Measurements from ENCODE around the gene NACC2.

NACC2 gene, protein sequence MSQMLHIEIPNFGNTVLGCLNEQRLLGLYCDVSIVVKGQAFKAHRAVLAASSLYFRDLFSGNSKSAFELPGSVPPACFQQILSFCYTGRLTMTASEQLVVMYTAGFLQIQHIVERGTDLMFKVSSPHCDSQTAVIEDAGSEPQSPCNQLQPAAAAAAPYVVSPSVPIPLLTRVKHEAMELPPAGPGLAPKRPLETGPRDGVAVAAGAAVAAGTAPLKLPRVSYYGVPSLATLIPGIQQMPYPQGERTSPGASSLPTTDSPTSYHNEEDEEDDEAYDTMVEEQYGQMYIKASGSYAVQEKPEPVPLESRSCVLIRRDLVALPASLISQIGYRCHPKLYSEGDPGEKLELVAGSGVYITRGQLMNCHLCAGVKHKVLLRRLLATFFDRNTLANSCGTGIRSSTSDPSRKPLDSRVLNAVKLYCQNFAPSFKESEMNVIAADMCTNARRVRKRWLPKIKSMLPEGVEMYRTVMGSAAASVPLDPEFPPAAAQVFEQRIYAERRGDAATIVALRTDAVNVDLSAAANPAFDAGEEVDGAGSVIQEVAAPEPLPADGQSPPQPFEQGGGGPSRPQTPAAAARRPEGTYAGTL

DNA sequence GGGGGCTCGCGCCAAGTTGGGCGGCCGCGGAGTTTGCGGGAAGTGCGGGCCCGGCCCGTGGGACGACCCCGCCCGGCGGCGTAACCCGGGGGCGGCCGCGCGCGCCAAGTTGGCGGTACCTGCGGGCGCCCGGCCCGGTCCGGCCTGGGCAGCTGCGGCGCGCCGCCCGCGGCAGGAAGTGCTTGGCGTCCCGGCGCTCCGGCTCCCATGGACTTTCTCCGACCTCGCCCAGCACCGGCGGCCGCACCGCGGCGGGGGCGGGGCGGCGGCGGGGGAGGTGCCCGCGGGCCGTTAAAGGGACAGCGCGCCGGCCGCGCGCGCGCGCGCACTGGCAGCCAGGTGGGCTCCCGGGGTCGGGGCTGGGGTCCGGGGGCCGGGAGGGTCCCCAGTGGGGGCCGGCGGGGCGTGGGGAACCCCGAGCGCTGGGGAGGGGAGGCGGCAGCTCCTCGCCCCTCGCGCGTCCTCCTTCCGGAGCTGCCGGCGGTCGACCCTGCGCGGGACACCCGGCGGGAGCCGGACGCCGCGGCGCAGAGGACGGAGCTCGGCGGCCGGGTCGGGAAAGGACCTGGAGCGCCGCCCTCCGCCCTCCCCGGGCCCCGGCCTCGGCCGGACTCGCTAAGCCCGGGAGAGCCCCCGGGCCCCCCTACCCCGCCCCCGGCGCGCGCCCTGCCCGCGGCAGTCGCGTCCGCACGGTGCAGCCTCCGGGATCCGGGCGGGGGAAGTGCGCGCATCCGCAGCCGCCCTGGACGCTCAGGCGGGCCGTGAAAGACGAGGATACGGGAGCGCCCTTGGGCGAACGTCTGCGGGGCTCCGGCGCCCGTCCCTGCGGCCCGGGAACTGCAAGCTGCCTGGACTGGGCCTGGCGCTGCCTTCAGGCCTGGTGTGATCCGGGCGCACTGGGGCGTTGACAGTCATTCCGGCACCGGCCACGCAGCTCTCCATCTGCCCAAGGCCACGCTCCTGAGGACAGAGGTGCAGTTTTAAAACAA, at the start of gene NACC2:
TSS of gene NACC2 (minus strand) at position 220 of the 989 bp plus-strand sequence. CDS start 44,768 bp downstream, outside the sequence.
- no peak for DNase-seq (ENCODE audit: low read depth)

- DNase-seq (ENCODE audit: low read depth): no peak
Observed at GRCh38 chr9:136144450-136144849, 49.4 kb upstream of the NACC2 start.

DNA sequence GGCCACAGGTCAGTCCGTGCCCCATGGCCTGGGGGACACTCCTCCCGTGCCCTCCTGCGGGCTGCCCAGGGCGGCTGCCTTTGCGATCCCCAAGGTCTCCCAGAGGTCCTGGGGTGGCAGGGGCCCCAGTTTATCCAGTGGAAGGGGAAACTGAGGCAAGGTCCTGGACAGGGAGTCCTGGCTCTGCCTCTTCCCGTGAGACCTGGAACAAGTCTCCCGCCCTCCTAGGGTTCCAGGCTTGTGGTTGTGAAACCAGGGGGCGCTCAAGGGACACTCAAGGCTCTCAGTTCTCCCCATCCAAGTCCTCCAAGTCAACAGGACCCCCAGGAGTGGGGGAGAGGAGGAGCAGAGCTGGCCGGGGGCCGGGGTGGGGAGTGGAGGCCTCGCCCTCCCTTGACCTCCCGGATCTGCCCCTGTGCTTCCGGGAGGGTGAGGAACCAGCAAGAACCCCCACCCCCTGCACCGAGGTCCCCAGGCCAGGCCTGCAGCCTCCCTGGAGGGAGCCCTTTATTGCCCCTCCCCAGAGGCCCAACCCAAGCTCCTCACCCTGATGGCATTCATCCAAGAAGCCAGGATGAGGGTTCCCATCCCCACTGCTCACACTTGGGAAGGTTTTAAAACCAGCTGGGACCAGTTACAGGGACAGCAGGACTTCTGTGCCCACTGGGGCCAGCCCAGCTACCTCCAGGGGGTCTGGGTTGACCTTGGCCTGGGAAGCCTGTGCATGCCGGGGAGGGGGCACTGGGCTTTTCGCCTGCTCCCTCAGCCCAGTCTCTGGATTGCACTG, 48.3 kb upstream of the NACC2 start:
- DNase-seq (ENCODE audit: low read depth): no peak

DNA sequence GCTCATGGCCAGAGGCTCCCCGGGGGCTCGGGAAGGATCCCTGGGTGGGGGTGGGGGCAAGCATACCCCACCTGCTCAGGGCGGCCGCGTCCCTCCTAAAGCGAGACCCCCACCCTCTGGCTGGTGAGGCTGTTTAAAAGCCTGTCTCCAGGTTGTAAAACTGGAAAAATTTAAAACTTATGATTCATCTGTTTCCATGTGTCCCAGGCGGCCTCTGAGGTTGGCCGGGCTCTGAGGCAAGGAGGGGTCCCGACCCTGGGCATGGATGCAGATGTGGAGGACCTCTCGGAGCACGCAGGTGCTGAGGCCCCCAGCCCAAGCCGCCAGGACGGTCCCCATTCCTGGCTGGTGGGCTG, 47.7 kb upstream of the NACC2 start:
- DNase-seq (ENCODE audit: low read depth): no peak

DNA sequence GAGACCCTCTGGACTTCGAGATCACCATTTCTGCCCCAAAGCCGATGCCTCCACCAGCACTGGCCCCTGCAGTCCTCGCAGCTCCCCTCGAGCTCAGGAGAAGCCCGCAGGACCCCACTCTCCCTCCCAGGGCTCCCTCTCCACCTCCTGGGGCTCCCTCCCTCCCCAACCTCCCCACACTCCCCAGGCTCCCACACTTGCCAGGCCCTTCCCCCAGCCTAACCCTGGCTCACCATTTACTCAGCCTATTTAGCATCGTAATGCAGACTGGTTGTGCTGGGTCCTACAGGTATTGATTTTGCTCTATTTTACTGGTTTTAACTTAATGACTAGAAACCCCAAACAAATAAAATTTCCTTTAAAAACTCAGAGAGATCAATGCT, 47.3 kb upstream of the NACC2 start:
- no peak for DNase-seq (ENCODE audit: low read depth)

GRCh38 chr9:136141682-136142413, 46.8 kb upstream of the NACC2 start:
- no peak for DNase-seq (ENCODE audit: low read depth)

GRCh38 chr9:136140966-136141365, 45.9 kb upstream of the NACC2 start:
- no peak for DNase-seq (ENCODE audit: low read depth)

- DNase-seq (ENCODE audit: low read depth): no peak
Observed at GRCh38 chr9:136140046-136140445, 45.0 kb upstream of the NACC2 start.

DNA sequence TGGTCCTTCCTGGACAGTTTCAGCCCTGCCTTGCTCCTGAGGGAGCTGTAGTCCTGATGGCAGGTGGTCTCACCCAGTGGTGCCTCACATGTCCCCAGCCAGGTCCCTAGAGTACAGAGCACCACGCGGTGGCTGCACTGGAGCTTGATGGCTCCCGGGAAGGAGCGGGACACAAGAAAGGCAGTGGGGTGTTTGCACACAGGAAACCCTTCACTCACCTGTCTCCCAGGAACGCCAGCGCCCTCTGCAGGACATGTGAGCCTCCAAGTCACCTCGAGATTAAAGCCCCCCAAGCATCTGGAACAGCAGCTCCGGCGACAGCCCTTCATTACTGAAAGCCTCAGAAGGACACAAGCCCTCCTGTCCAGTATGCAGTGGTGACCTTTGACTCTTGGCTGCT, 43.5 kb upstream of the NACC2 start:
- DNase-seq (ENCODE audit: low read depth): peak; percentile 25

- no peak for DNase-seq (ENCODE audit: low read depth)
Observed at GRCh38 chr9:136137321-136138265, 42.5 kb upstream of the NACC2 start.

- no peak for DNase-seq (ENCODE audit: low read depth)
Observed at GRCh38 chr9:136136127-136136925, 41.2 kb upstream of the NACC2 start.

DNA sequence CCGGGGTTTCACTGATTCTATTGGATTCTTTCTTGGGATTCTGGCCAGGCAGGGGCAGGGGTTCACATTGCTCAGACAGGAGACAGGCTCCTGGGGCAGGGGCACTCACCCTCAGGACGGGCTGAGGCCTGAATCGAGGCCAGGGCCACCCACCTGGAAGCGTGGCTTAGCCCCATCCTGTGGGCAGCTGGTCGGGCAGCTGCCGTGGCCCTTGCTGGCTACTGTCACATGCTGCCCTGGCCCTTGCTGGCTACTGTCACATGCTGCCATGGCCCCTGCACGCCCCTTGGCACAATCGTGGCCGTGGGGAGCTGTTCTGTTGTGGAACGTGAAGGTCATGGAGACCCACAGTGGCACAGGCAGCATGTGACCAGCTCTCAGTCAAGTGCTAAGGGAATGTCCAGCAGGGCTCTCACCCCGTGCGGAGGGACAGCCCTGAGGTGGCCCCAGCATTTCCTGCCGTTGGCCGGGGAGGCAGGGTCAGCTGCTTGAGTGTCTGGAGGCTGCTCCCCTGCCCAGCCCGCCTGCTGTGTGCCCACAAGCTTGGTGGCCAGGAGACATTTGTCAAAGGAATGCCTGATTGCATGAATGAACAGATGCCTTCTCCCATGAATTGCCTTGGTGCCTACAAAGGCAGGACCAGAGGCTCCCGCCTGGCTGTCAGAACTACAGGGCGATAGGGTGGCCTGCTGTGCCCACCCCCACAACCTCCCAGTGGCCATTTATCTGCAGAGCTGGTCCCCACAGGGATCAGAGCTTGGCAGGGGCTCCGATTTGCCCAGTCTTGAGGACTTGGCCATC, 40.4 kb upstream of the NACC2 start:
- no peak for DNase-seq (ENCODE audit: low read depth)

DNA sequence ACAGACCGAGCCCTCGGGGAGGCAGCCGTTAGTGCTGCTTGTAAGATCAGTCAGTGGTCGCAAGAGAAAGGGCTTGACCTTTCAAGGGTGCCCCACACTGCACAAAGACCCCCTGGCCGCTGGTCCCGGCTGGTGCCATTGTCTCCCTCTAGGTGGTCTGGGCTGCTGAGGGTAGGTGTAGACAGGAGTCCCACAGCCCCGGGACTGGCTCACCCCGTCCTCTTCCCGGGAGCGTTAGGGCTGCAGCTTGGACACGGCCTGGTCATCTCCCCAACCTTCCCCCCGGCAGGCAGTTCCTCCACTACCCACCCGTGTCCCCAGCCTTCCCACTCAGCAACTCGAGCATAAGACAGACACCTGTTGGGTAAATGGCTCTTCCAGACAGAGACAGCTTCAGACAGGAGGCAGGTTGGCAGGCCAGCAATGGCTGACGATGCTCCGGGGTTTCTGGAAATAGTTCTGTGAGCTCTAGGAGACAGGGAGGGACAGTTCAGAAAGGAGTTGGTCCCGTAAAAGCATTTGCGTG, 38.9 kb upstream of the NACC2 start:
- no peak for DNase-seq (ENCODE audit: low read depth)

- no peak for DNase-seq (ENCODE audit: low read depth)
Observed at GRCh38 chr9:136133191-136133958, 38.3 kb upstream of the NACC2 start.

DNA sequence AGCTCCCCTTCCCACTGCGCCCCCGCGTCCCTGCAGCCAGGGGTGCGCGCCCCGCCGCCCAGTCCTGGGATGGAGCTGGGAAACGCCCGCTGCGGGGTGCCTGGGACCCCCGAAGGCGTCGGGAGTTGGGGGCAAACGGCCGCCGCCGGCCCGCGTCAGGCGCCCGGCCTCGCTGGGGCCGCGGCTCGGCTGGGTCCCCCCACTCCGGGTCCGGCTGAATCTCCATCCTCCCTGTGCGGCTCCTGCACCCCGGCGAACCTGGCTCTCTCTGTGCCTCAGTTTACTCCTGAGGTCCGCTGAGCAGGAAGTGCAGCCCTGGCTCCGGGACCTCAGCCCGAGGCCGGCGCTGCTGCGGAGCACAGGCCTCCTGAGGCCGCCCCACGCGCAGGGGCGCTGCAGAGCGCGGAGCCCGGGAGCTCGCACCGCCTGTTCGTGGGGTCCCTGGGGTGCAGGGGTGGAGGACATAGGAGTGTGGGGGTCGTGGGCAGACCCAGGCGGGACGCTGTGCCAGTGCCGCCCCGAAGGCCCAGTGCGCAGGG, 37.5 kb upstream of the NACC2 start:
- DNase-seq (ENCODE audit: low read depth): no peak

GRCh38 chr9:136131629-136132511, 36.8 kb upstream of the NACC2 start:
- no peak for DNase-seq (ENCODE audit: low read depth)
